ENCODE results near the gene ZBTB40.

- no peak for TF ChIP-seq CTCF (IDR thresholded peaks at IDR 0.05; ENCODE audit: insufficient read depth, low read length, poor library complexity, severe bottlenecking)
- no peak for TF ChIP-seq EZH2phosphoT487 (conservative IDR thresholded peaks at IDR 0.05; ENCODE audit: low read length)
These were observed 10.3 kb downstream of the ZBTB40 start for GRCh38 chr1:22461678-22462527.
